Upper lobe of left lung (tissue), 4 donors: ENCODE measurements around the gene PRAC2.

Source experiments
- CTCF ChIP-seq, 6 experiments: fragments of 450-650 bp in 4 of 6; fragments of 200-600 bp in 2 of 6; sonication (generic) in 2 of 6; IDR thresholded peaks; one replicate each; pipeline ENCODE4 v1.5.1; 2016 to 2019; ENCODE audit warnings: antibody characterized with exemption in 6 of 6
- POLR2AphosphoS5 ChIP-seq, 2 donors: sonication (generic); formaldehyde crosslinking; IDR thresholded peaks; one replicate each; pipeline ENCODE4 v1.5.1; 2017; ENCODE audit warnings: antibody characterized with exemption in 2 of 2

GRCh38 chr17:48773245-48773644 lies 50.3 kb downstream of the PRAC2 start:
- no peak for TF ChIP-seq CTCF (IDR thresholded peaks at IDR 0.05)
- no peak for TF ChIP-seq POLR2AphosphoS5 (IDR thresholded peaks at IDR 0.05)
